ENCODE measurements around the gene RPS18.
A peak's percentile ranks its signal among the peaks of the same experiment; 100 is the strongest.

RPS18 gene

GRCh38 chr6:33315793-33316602 is 44.1 kb downstream of the RPS18 start:
- no peak for DNase-seq

- DNase-seq: no peak
Measured at GRCh38 chr6:33316603-33317418, 44.9 kb downstream of the RPS18 start.

- DNase-seq: no peak
Measured at GRCh38 chr6:33317419-33317668, 45.5 kb downstream of the RPS18 start.

- DNase-seq: peak; percentile 98
Measured at GRCh38 chr6:33317669-33318425, 46.0 kb downstream of the RPS18 start, which contains the start of gene ZBTB22. Gene ZBTB22 (minus strand): TSS chr6:33317744. CDS start chr6:33316916, 828 bp downstream.

- no peak for DNase-seq
Measured at GRCh38 chr6:33318426-33319073, 46.7 kb downstream of the RPS18 start.

- no peak for DNase-seq
Measured at GRCh38 chr6:33319939-33320314, 48.1 kb downstream of the RPS18 start.

GRCh38 chr6:33320315-33321181 is 48.7 kb downstream of the RPS18 start:
- no peak for DNase-seq

GRCh38 chr6:33321227-33321626 is 49.4 kb downstream of the RPS18 start:
- DNase-seq: no peak

GRCh38 chr6:33323623-33323948 is 51.7 kb downstream of the RPS18 start:
- no peak for DNase-seq

- peak; percentile 60 for DNase-seq
Measured at GRCh38 chr6:33324125-33324524, 52.2 kb downstream of the RPS18 start.

Data from RPMI8226 (cell line).